T-helper 22 cell (primary cell): ENCODE measurements around the gene SBF2.
"Not testable (repeated sequence)": the region's sequence is repeated elsewhere in the genome, so short reads cannot be mapped to it uniquely, and the experiment has no call there.

Source experiments
- DNase-seq: peaks from one replicate; pipeline ENCODE4 v3.0.0-alpha.2; 2020; ENCODE audit warnings: low read depth

Gene SBF2

GRCh38 chr11:10114593-10115404, 179.2 kb downstream of the SBF2 start:
- no peak for DNase-seq

GRCh38 chr11:10113852-10114251, 180.2 kb downstream of the SBF2 start:
- no peak for DNase-seq

GRCh38 chr11:10109806-10110205, 184.2 kb downstream of the SBF2 start:
- no peak for DNase-seq

GRCh38 chr11:10108915-10109680, 184.9 kb downstream of the SBF2 start:
- no peak for DNase-seq

GRCh38 chr11:10107497-10107896, 186.5 kb downstream of the SBF2 start:
- no peak for DNase-seq

- DNase-seq = no peak
Observed at GRCh38 chr11:10097615-10098014, 196.4 kb downstream of the SBF2 start.

- no peak for DNase-seq
Observed at GRCh38 chr11:10096987-10097386, 197.0 kb downstream of the SBF2 start.

- no peak for DNase-seq
Observed at GRCh38 chr11:10095412-10096208, 198.4 kb downstream of the SBF2 start.

GRCh38 chr11:10092426-10092825, 201.6 kb downstream of the SBF2 start:
- DNase-seq = no peak

- no peak for DNase-seq
Observed at GRCh38 chr11:10091314-10092045, 202.5 kb downstream of the SBF2 start.

- not testable (repeated sequence) for DNase-seq
Observed at GRCh38 chr11:10087923-10088225, 206.1 kb downstream of the SBF2 start.

GRCh38 chr11:10087186-10087922, 206.7 kb downstream of the SBF2 start:
- no peak for DNase-seq

- no peak for DNase-seq
Observed at GRCh38 chr11:10080138-10080537, 213.9 kb downstream of the SBF2 start.

GRCh38 chr11:10076458-10077141, 217.4 kb downstream of the SBF2 start:
- no peak for DNase-seq

GRCh38 chr11:10075141-10075540, 218.9 kb downstream of the SBF2 start:
- no peak for DNase-seq

GRCh38 chr11:10072841-10073240, 221.2 kb downstream of the SBF2 start:
- no peak for DNase-seq

GRCh38 chr11:10072142-10072541, 221.9 kb downstream of the SBF2 start:
- DNase-seq = no peak

- DNase-seq = no peak
Observed at GRCh38 chr11:10067629-10068300, 226.3 kb downstream of the SBF2 start.

GRCh38 chr11:10066441-10066840, 227.6 kb downstream of the SBF2 start:
- DNase-seq = no peak

- no peak for DNase-seq
Observed at GRCh38 chr11:10064828-10065227, 229.2 kb downstream of the SBF2 start.
